ENCODE results near the gene CLEC4A.

DNA sequence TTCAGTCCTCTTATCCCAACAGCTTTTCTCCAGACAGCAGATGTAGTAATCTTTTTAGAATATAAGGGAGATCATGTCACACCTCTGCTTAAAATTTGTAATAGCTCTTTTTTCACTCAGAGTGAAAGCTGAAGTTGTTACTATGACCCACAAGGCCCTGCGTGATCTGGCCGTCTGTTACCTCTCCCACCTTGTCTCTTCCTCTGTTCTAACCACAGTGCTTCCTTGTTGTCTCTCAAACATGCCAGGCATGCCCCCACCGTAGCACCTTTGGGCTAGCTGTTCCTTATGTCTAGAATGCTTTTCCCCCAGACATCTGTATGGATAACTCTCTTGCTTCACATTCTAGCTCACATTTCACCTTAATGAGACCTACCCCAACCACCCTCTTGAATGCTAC, 34.8 kb upstream of the CLEC4A start:
- TF ChIP-seq, protein P1, sequence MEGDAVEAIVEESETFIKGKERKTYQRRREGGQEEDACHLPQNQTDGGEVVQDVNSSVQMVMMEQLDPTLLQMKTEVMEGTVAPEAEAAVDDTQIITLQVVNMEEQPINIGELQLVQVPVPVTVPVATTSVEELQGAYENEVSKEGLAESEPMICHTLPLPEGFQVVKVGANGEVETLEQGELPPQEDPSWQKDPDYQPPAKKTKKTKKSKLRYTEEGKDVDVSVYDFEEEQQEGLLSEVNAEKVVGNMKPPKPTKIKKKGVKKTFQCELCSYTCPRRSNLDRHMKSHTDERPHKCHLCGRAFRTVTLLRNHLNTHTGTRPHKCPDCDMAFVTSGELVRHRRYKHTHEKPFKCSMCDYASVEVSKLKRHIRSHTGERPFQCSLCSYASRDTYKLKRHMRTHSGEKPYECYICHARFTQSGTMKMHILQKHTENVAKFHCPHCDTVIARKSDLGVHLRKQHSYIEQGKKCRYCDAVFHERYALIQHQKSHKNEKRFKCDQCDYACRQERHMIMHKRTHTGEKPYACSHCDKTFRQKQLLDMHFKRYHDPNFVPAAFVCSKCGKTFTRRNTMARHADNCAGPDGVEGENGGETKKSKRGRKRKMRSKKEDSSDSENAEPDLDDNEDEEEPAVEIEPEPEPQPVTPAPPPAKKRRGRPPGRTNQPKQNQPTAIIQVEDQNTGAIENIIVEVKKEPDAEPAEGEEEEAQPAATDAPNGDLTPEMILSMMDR (IDR thresholded peaks at IDR 0.05): no peak
- no peak for TF ChIP-seq POLR2A (IDR thresholded peaks at IDR 0.05)

All from Peyer's patch (tissue), 4 donors.